Transverse colon (tissue), 4 donors: ENCODE results near the gene GRK4. TPM values are rescaled to one million over a fixed set of nuclear protein-coding genes. Genes with fewer than 3 reads are reported as not detected.
"Not testable (repeated sequence)": the region's sequence is repeated elsewhere in the genome, so short reads cannot be mapped to it uniquely, and the experiment has no call there.

Experiments
- DNase-seq: peaks from one replicate; pipeline ENCODE4 v3.0.0-alpha.2; 2019
- H3K27ac ChIP-seq, 4 donors: fragments of 200-600 bp; sonication (generic); 2 replicates each; pipeline ENCODE4 v1.5.1; 2016 to 2018; ENCODE audit warnings: inconsistent platforms in 4 of 4
- H3K27me3 ChIP-seq: fragments of 200-600 bp; sonication (generic); 2 replicates; pipeline ENCODE4 v1.5.1; 2017; ENCODE audit warnings: inconsistent platforms
- H3K36me3 ChIP-seq, 4 donors: fragments of 200-600 bp; sonication (generic); 2 replicates each; pipeline ENCODE4 v1.5.1; 2017 to 2019; ENCODE audit warnings: inconsistent platforms in 4 of 4
- H3K4me1 ChIP-seq, 4 donors: fragments of 200-600 bp; sonication (generic); 2 replicates each; pipeline ENCODE4 v1.5.1; 2017 to 2020; ENCODE audit warnings: inconsistent platforms in 4 of 4
- H3K4me3 ChIP-seq, 4 donors: fragments of 200-600 bp; sonication (generic); 1 replicate in 1 of 4; 2 replicates in 3 of 4; pipeline versions ENCODE4 v1.5.1 to v1.6.1; 2017 to 2019; ENCODE audit warnings: inconsistent platforms in 4 of 4
- H3K9me3 ChIP-seq, 2 donors: fragments of 200-600 bp; sonication (generic); 2 replicates each; pipeline ENCODE4 v1.5.1; 2017 to 2019; ENCODE audit warnings: inconsistent platforms in 2 of 2
- EP300 ChIP-seq: sonication (generic); formaldehyde crosslinking; IDR thresholded peaks from one replicate; pipeline ENCODE4 v1.6.1; 2017; ENCODE audit warnings: antibody characterized with exemption, low read depth
- POLR2A ChIP-seq: fragments of 450-650 bp; IDR thresholded peaks from one replicate; pipeline ENCODE4 v1.6.1; 2016; ENCODE audit warnings: antibody characterized with exemption, mild to moderate bottlenecking, moderate library complexity
- POLR2AphosphoS5 ChIP-seq, 3 donors: sonication (generic); formaldehyde crosslinking; IDR thresholded peaks; one replicate each; pipeline ENCODE4 v1.6.1; 2016; ENCODE audit warnings: antibody characterized with exemption in 3 of 3
- WGBS, 2 donors: methylation state at CpG; one replicate each; pipeline ENCODE4 v1.1.5; 2018; ENCODE audit warnings: low coverage in 1 of 2; 5-methylcytosine and 5-hydroxymethylcytosine counted together
- in situ Hi-C, 4 donors: fragments of 200-750 bp; cut with MboI; loops; one replicate each; pipeline versions ENCODE4 v1.15.0 to v1.15.1; 2017; ENCODE audit warnings: low sequenced_read_pairs in 3 of 4, low pct_ligation_motif_present in 1 of 4, low pct_unique_long_range_greater_than_20kb in 1 of 4
- intact Hi-C: fragments of 100-400 bp; cut with DNase I; formaldehyde crosslinking; loops from one replicate; pipeline ENCODE4 v1.15.1; 2023; ENCODE audit warnings: low total_unique reads
- total RNA-seq, 4 donors: library from RNA; depleted of rRNA; stranded (reverse); fragments of >200 nt; gene quantifications; one replicate each; pipeline ENCODE4 v1.1.0, GENCODE V29; 2016
- TF ChIP-seq, protein P1 (sequence below), 5 experiments: fragments of 200-600 bp in 3 of 5; fragments of 450-650 bp in 2 of 5; sonication (generic) in 3 of 5; IDR thresholded peaks; 1 replicate in 2 of 5; 2 replicates in 3 of 5; pipeline ENCODE4 v1.5.1; 2016 to 2017; ENCODE audit warnings: antibody characterized with exemption in 5 of 5, inconsistent platforms in 3 of 5, mild to moderate bottlenecking in 2 of 5, moderate library complexity in 1 of 5

Gene GRK4
- total RNA-seq, 4 donors from 2014 or later, result 2.5 to 7.9 (median 4.1) TPM

DNA sequence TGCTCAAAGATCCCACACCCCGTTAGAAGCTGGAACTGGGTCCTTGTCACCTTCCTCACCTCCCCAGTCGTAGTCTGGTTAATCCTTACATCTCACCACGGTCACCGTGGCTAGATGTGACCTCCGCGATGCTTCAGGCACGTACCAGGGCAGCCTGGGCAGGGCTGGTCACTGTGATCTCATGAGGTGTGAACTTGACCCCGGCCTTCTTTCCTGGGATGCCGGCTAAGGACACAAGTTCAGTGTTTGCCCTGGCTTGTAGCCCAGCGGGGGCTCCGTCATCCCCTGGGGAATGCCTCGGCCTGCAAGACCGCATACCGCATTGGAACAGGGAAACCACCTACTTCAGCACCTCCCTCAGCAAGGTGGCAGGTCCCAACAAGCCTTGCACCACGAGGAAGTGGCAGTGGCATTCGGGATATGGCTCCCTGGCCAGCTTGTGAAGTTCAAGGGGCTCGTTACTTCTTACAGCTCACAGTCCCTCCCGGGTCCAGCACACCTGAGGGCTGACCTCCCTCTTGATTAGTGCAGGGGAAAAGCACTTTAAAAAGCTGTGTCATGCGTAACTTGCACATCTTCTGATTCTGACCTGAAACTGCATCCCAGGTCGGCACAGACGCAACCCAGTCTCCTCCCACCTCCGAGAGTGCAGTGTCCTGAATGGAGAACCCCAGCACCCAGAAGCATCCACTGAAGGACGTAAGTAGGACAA is 26.1 kb upstream of the GRK4 start:
- H3K4me3 ChIP-seq, result no peak overlapping the region
- H3K9me3 ChIP-seq, result no peaks in the 10 kb centered on the region
- peaks cover 11 to 32% (median 27%) of the 10 kb centered on the region in 4 donors for H3K4me1 ChIP-seq
- H3K27ac ChIP-seq, result peak overlapping the region in 1 of 4 donors; percentile 12
- 73 to 100% methylated on average over 1 to 21 of the region's 23 CpGs for WGBS, 2 donors
- intact Hi-C loops, result no loop called here
- H3K36me3 ChIP-seq, result peaks cover 0 to 20% (median 4%) of the 10 kb centered on the region in 4 donors
- no peaks in the 10 kb centered on the region for H3K27me3 ChIP-seq
- peak; percentile 4 for DNase-seq
- in situ Hi-C loops, result loop anchor here in 2 of 4 donors (25.0 kb wide), 1 partner anchor 175 kb away; the partner anchor contains the start of gene TNIP2 (in 2 of the 2)
- TF ChIP-seq POLR2AphosphoS5 (IDR thresholded peaks at IDR 0.05) (no peak), EP300 (no peak), POLR2A (no peak)
- TF ChIP-seq, protein P1, sequence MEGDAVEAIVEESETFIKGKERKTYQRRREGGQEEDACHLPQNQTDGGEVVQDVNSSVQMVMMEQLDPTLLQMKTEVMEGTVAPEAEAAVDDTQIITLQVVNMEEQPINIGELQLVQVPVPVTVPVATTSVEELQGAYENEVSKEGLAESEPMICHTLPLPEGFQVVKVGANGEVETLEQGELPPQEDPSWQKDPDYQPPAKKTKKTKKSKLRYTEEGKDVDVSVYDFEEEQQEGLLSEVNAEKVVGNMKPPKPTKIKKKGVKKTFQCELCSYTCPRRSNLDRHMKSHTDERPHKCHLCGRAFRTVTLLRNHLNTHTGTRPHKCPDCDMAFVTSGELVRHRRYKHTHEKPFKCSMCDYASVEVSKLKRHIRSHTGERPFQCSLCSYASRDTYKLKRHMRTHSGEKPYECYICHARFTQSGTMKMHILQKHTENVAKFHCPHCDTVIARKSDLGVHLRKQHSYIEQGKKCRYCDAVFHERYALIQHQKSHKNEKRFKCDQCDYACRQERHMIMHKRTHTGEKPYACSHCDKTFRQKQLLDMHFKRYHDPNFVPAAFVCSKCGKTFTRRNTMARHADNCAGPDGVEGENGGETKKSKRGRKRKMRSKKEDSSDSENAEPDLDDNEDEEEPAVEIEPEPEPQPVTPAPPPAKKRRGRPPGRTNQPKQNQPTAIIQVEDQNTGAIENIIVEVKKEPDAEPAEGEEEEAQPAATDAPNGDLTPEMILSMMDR (IDR thresholded peaks at IDR 0.05), result no peak

DNA sequence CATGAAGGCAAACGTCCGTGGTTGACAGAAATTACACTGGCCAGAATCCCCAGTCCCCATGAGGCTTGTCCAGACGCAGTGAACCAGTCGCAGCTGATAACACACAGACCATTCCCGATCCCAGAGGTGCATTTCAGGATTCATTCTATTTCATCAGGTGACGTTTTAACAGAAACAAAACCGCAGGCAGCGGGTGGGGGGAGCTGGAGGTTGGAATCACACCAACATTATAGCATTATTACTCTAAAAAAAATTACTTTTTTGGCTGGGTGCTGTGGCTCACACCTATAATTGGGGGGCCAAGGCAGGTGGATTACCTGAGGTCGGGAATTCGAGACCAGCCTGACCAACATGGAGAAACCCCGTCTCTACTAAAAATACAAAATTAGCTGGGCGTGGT is 25.4 kb upstream of the GRK4 start:
- intact Hi-C loops (no loop called here), in situ Hi-C loops (loop anchor here in 2 of 4 donors (25.0 kb wide), 1 partner anchor 176 kb away; the partner anchor contains the start of gene TNIP2 (in 2 of the 2))
- peak; percentile 4 for DNase-seq
- no peak overlapping the region for H3K27ac ChIP-seq
- TF ChIP-seq, protein P1 (IDR thresholded peaks at IDR 0.05), result no peak
- TF ChIP-seq EP300, result no peak
- TF ChIP-seq POLR2AphosphoS5 (IDR thresholded peaks at IDR 0.05), result no peak
- no peak for TF ChIP-seq POLR2A
- no peak overlapping the region for H3K4me3 ChIP-seq
- H3K36me3 ChIP-seq, result peaks cover 0 to 20% (median 4%) of the 10 kb centered on the region in 4 donors
- H3K9me3 ChIP-seq, result no peaks in the 10 kb centered on the region
- WGBS, 2 donors, result 47 to 73% methylated on average over 5 to 12 of the region's 12 CpGs
- no peaks in the 10 kb centered on the region for H3K27me3 ChIP-seq
- H3K4me1 ChIP-seq, result peaks cover 8 to 29% (median 26%) of the 10 kb centered on the region in 4 donors

DNA sequence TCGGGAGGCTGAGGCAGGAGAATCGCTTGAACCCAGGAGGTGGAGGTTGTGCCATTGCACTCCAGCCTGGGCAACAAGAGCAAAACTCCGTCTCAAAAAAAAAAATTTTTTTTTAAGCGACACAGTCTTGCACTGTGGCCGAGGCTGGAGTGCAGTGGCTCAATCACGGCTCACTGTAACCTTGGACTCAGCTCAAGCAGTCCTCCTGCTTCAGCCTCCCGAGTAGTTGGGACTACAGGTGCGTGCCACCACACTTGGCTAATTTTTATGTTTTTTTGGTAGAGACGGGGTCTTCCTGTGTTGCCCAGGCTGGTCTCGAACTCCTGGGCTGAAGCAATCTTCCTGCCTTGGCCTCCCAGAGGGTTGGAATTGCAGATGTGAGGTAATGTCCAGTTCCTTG is 25.0 kb upstream of the GRK4 start:
- peaks cover 0 to 20% (median 4%) of the 10 kb centered on the region in 4 donors for H3K36me3 ChIP-seq

DNA sequence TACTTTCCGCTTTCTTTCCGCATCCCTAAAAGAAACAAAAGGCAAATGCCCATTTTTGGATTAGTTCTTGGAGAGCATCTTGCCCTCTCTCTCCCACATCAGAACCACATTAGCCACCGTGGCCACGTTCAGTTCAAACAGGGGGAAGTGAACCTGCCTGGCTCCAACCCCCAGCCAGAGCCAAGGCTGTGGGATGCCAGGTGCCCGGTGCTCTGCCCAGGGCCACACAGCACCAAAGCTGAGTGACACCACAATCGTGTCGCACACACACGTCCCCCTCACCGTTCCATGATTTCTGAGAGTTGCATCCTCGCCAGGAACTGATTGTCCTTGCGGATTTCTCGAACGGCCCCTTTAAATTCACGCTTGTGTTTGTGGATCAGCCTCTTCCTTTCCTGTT is 24.5 kb upstream of the GRK4 start:
- H3K27ac ChIP-seq, result no peak overlapping the region
- peaks cover 7 to 25% (median 22%) of the 10 kb centered on the region in 4 donors for H3K4me1 ChIP-seq
- WGBS, 2 donors, result 95 to 100% methylated on average over 3 to 14 of the region's 14 CpGs
- peak; percentile 5 for DNase-seq
- TF ChIP-seq POLR2A, result no peak
- no peak overlapping the region for H3K4me3 ChIP-seq
- no peaks in the 10 kb centered on the region for H3K9me3 ChIP-seq
- in situ Hi-C loops, result loop anchor here in 2 of 4 donors (25.0 kb wide), 1 partner anchor 177 kb away; the partner anchor contains the start of gene TNIP2 (in 2 of the 2)
- no peaks in the 10 kb centered on the region for H3K27me3 ChIP-seq
- intact Hi-C loops, result no loop called here
- peaks cover 0 to 20% (median 5%) of the 10 kb centered on the region in 4 donors for H3K36me3 ChIP-seq

More for the DNA sequence above, 25.0 kb upstream of the GRK4 start:
- intact Hi-C loops, H3K9me3 ChIP-seq, H3K27me3 ChIP-seq, H3K4me3 ChIP-seq, H3K27ac ChIP-seq: not testable (repeated sequence)
- peaks cover 7 to 30% (median 26%) of the 10 kb centered on the region in 4 donors for H3K4me1 ChIP-seq
- WGBS, 2 donors, result 88 to 92% methylated on average over 9 to 10 of the region's 10 CpGs
- in situ Hi-C loops, result loop anchor here in 2 of 4 donors (25.0 kb wide), 1 partner anchor 176 kb away; the partner anchor contains the start of gene TNIP2 (in 2 of the 2)
- peak; percentile 4 for DNase-seq
